Sigmoid colon (tissue), 7 donors: ENCODE data around the gene MR1. TPM values are rescaled to one million over a fixed set of nuclear protein-coding genes. Genes with fewer than 3 reads are reported as not detected.
"Not testable (repeated sequence)": the region's sequence is repeated elsewhere in the genome, so short reads cannot be mapped to it uniquely, and the experiment has no call there.

Experiments
- DNase-seq: peaks from one replicate; pipeline ENCODE4 v3.0.0-alpha.2; 2019
- H3K27ac ChIP-seq, 4 donors: fragments of 200-600 bp; sonication (generic); one replicate each; pipeline ENCODE4 v1.5.1; 2016 to 2019; ENCODE audit warnings: mild to moderate bottlenecking in 1 of 4
- H3K27me3 ChIP-seq, 3 donors: fragments of 200-600 bp; sonication (generic); one replicate each; pipeline ENCODE4 v1.5.1; 2019; ENCODE audit warnings: mild to moderate bottlenecking in 1 of 3
- H3K36me3 ChIP-seq, 4 donors: fragments of 200-600 bp; sonication (generic); one replicate each; pipeline ENCODE4 v1.5.1; 2016 to 2019
- H3K4me1 ChIP-seq, 4 donors: fragments of 200-600 bp; sonication (generic); one replicate each; pipeline ENCODE4 v1.5.1; 2017 to 2019
- H3K4me3 ChIP-seq, 4 donors: fragments of 200-600 bp; sonication (generic); one replicate each; pipeline ENCODE4 v1.5.1; 2017 to 2019; ENCODE audit warnings: mild to moderate bottlenecking in 2 of 4, moderate library complexity in 1 of 4
- H3K9me3 ChIP-seq, 4 donors: fragments of 200-600 bp in 3 of 4; sonication (generic) in 3 of 4; one replicate each; pipeline versions ENCODE4 v1.5.1 to v1.6.1; 2013 to 2019
- EP300 ChIP-seq, 4 donors: sonication (generic); formaldehyde crosslinking; IDR thresholded peaks; one replicate each; pipeline ENCODE4 v1.6.1; 2017; ENCODE audit warnings: antibody characterized with exemption in 4 of 4
- POLR2A ChIP-seq, 2 donors: fragments of 450-650 bp; IDR thresholded peaks; one replicate each; pipeline ENCODE4 v1.6.1; 2016; ENCODE audit warnings: antibody characterized with exemption in 2 of 2, mild to moderate bottlenecking in 2 of 2, moderate library complexity in 2 of 2
- POLR2AphosphoS5 ChIP-seq, 4 donors: sonication (generic); formaldehyde crosslinking; IDR thresholded peaks; one replicate each; pipeline ENCODE4 v1.6.1; 2017; ENCODE audit warnings: antibody characterized with exemption in 4 of 4
- WGBS, 2 donors: extraction: QIAGEN DNeasy Blood & Tissue Kit; methylation state at CpG; one replicate each; pipeline ENCODE4 v1.1.7; 2013; 5-methylcytosine and 5-hydroxymethylcytosine counted together
- intact Hi-C: fragments of 100-400 bp; cut with DNase I; formaldehyde crosslinking; loops from one replicate; pipeline ENCODE4 v1.15.1; 2023
- polyA plus RNA-seq, 3 donors: library from polyadenylated mRNA; stranded (reverse); fragments of 200-250 nt; gene quantifications; one replicate each; pipeline ENCODE4 v1.2.3, GENCODE V29; 2013
- total RNA-seq, 4 donors: library from RNA; depleted of rRNA; stranded (reverse); fragments of >200 nt; gene quantifications; one replicate each; pipeline ENCODE4 v1.1.0, GENCODE V29; 2016
- TF ChIP-seq, protein P1 (sequence below), 4 experiments: fragments of 450-650 bp in 3 of 4; fragments of 200-600 bp in 1 of 4; IDR thresholded peaks; one replicate each; pipeline ENCODE4 v1.5.1; 2016 to 2019; ENCODE audit warnings: antibody characterized with exemption in 4 of 4, mild to moderate bottlenecking in 3 of 4, moderate library complexity in 2 of 4
- donor health status: healthy with polysubstance abuse.
- donor health status: Bipolar disorder and iron deficiency.
- donor health status: healthy.

MR1 gene
- total and polyA plus RNA-seq, 7 donors, result 1.8 to 12.2 (median 10.3) TPM

DNA sequence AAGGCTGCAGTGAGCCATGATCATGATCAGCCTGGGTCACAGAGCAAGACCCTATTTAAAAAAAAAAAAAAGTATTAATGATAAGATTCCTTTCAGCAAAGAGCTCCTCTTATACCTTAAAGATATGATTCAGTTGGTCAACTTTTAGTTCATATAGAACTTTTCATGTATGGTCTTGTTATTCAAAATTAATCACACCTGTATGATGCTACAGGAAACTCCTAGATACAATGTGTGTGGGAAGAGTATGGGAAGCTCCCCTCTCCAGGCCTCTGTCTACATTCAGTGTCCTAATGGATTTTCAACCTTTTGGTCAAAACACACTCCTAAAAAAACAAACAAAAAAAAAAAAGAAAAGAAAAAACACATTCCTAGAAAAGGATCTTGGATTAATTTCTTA is 17.1 kb downstream of the MR1 start:
- Histone ChIP-seq H3K4me3 (no peak overlapping the region), H3K36me3 (peaks cover 0 to 13% (median 0%) of the 10 kb centered on the region in 4 donors), H3K4me1 (no peaks in the 10 kb centered on the region), H3K9me3 (no peaks in the 10 kb centered on the region), H3K27ac (no peak overlapping the region), H3K27me3 (no peaks in the 10 kb centered on the region)
- intact Hi-C loops, result no loop called here
- DNase-seq, result no peak
- TF ChIP-seq POLR2A (IDR thresholded peaks at IDR 0.05) (no peak), EP300 (IDR thresholded peaks at IDR 0.05) (no peak), POLR2AphosphoS5 (IDR thresholded peaks at IDR 0.05) (no peak)
- TF ChIP-seq, protein P1, sequence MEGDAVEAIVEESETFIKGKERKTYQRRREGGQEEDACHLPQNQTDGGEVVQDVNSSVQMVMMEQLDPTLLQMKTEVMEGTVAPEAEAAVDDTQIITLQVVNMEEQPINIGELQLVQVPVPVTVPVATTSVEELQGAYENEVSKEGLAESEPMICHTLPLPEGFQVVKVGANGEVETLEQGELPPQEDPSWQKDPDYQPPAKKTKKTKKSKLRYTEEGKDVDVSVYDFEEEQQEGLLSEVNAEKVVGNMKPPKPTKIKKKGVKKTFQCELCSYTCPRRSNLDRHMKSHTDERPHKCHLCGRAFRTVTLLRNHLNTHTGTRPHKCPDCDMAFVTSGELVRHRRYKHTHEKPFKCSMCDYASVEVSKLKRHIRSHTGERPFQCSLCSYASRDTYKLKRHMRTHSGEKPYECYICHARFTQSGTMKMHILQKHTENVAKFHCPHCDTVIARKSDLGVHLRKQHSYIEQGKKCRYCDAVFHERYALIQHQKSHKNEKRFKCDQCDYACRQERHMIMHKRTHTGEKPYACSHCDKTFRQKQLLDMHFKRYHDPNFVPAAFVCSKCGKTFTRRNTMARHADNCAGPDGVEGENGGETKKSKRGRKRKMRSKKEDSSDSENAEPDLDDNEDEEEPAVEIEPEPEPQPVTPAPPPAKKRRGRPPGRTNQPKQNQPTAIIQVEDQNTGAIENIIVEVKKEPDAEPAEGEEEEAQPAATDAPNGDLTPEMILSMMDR (IDR thresholded peaks at IDR 0.05), result no peak

DNA sequence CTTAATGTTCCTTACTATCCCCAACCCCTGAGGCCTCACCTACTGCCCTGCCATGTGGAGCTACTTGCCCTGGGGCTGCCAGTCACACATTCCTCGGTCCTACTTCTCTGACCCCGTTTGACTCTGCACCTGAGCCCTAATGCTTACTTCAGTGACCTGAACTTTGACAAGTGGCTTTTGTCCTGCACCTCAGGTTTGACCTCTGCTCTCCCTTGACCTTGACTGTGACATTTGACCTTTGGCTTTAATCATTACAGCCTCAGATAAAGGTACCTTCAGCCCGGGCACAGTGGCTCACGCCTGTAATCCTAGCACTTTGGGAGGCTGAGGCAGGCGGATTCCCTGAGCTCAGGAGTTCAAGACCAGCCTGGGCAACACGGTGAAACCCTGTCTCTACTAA is 22.8 kb downstream of the MR1 start:
- Histone ChIP-seq H3K9me3 (peaks cover 0 to 6% (median 0%) of the 10 kb centered on the region in 4 donors), H3K27me3 (no peaks in the 10 kb centered on the region), H3K4me1 (peaks cover 0 to 11% (median 8%) of the 10 kb centered on the region in 4 donors), H3K27ac (peak overlapping the region in 2 of 4 donors; percentile 17 to 34), H3K36me3 (peaks cover 0 to 13% (median 0%) of the 10 kb centered on the region in 4 donors), H3K4me3 (no peak overlapping the region)
- 84 to 88% methylated on average over 6 of the region's 6 CpGs for WGBS, 2 donors
- intact Hi-C loops, result no loop called here
- TF ChIP-seq, protein P1 (IDR thresholded peaks at IDR 0.05), result no peak
- TF ChIP-seq POLR2AphosphoS5 (IDR thresholded peaks at IDR 0.05) (no peak), POLR2A (IDR thresholded peaks at IDR 0.05) (no peak), EP300 (IDR thresholded peaks at IDR 0.05) (no peak)
- no peak for DNase-seq

DNA sequence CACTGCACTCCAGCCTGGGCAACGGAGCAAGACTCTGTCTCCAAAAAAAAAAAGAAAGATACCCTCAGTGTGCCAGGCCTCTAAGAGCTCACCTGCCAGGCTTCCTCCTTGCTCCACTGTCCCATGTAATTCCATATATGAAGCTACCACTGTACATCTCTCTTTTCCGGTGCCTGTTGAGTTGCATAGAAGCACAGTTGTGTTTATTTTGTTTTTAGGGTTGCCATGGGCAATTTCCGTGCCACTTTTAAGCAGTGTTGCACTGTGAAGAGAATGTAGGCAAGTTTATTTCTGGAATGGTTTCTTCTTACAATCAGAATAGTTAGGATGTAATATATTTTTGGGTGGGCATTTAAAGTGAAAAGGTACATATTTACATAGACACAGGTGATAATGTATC is 23.3 kb downstream of the MR1 start:
- Histone ChIP-seq H3K27ac (peak overlapping the region in 2 of 4 donors; percentile 17 to 34), H3K9me3 (peaks cover 0 to 6% (median 0%) of the 10 kb centered on the region in 4 donors), H3K36me3 (peaks cover 0 to 9% (median 0%) of the 10 kb centered on the region in 4 donors), H3K27me3 (no peaks in the 10 kb centered on the region), H3K4me3 (no peak overlapping the region), H3K4me1 (peaks cover 0 to 16% (median 8%) of the 10 kb centered on the region in 4 donors)
- intact Hi-C loops, result no loop called here
- WGBS, 2 donors, result 40 to 50% methylated on average over 3 of the region's 3 CpGs
- no peak for DNase-seq
- no peak for TF ChIP-seq POLR2A (IDR thresholded peaks at IDR 0.05)
- no peak for TF ChIP-seq POLR2AphosphoS5 (IDR thresholded peaks at IDR 0.05)
- no peak for TF ChIP-seq EP300 (IDR thresholded peaks at IDR 0.05)
- TF ChIP-seq, protein P1 (IDR thresholded peaks at IDR 0.05), result no peak

DNA sequence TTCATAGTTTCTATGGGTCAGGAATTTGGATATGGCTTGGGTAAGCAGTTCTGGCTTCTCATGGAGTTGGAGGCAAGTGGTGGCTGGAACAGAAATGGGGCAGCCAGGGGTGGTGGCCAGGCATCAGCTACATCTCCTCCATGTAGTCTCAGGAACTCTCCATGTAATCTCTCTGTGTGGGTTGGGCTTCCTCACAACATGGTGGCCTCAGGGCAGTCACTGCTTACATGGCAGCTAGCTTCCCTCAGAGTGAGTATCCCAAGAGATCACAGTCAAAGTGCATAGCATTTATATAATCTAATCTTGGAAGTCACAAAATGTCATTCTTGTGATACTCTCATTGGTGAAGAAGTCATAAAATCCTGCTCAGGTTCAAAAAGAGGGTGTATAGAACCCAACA is 25.7 kb downstream of the MR1 start:
- intact Hi-C loops, result no loop called here
- Histone ChIP-seq H3K4me3 (no peak overlapping the region), H3K4me1 (peaks cover 0 to 16% (median 8%) of the 10 kb centered on the region in 4 donors), H3K36me3 (peaks cover 0 to 6% (median 0%) of the 10 kb centered on the region in 4 donors), H3K27ac (no peak overlapping the region), H3K27me3 (no peaks in the 10 kb centered on the region), H3K9me3 (peaks cover 0 to 6% (median 0%) of the 10 kb centered on the region in 4 donors)
- TF ChIP-seq POLR2AphosphoS5 (IDR thresholded peaks at IDR 0.05), result no peak
- TF ChIP-seq POLR2A (IDR thresholded peaks at IDR 0.05), result no peak
- TF ChIP-seq, protein P1 (IDR thresholded peaks at IDR 0.05), result no peak
- TF ChIP-seq EP300 (IDR thresholded peaks at IDR 0.05), result no peak
- no peak for DNase-seq

- intact Hi-C loops, result no loop called here
- H3K9me3 ChIP-seq, result peaks cover 0 to 6% (median 0%) of the 10 kb centered on the region in 4 donors
- H3K36me3 ChIP-seq, result peaks cover 0 to 6% (median 0%) of the 10 kb centered on the region in 4 donors
- H3K4me3 ChIP-seq, result no peak overlapping the region
- peaks cover 0 to 16% (median 8%) of the 10 kb centered on the region in 4 donors for H3K4me1 ChIP-seq
- H3K27ac ChIP-seq, result no peak overlapping the region
- TF ChIP-seq, protein P1 (IDR thresholded peaks at IDR 0.05), result no peak
- TF ChIP-seq POLR2AphosphoS5 (IDR thresholded peaks at IDR 0.05), result no peak
- no peak for TF ChIP-seq POLR2A (IDR thresholded peaks at IDR 0.05)
- TF ChIP-seq EP300 (IDR thresholded peaks at IDR 0.05), result no peak
- H3K27me3 ChIP-seq, result no peaks in the 10 kb centered on the region
- WGBS, 2 donors, result 98 to 100% methylated on average over 1 of the region's 1 CpG
- no peak for DNase-seq
These were observed 26.3 kb downstream of the MR1 start for GRCh38 chr1:181060066-181060465.

GRCh38 chr1:181060947-181061346 is 27.2 kb downstream of the MR1 start:
- intact Hi-C loops, H3K36me3 ChIP-seq, DNase-seq, H3K9me3 ChIP-seq, H3K27me3 ChIP-seq, H3K27ac ChIP-seq, H3K4me3 ChIP-seq: not testable (repeated sequence)
- peaks cover 0 to 16% (median 8%) of the 10 kb centered on the region in 4 donors for H3K4me1 ChIP-seq
- WGBS, 2 donors, result 90 to 93% methylated on average over 4 of the region's 4 CpGs
